HG02938 (cell line): Measurements from ENCODE around the gene ARHGEF38.

ENCODE experiments used
- ATAC-seq: cut with Tn5 transposase; IDR thresholded peaks from one replicate; pipeline ENCODE4 v1.9.1; 2021; ENCODE audit warnings: mild to moderate bottlenecking, moderate library complexity; ENCODE audit not compliant: unreplicated experiment

ARHGEF38 gene

DNA sequence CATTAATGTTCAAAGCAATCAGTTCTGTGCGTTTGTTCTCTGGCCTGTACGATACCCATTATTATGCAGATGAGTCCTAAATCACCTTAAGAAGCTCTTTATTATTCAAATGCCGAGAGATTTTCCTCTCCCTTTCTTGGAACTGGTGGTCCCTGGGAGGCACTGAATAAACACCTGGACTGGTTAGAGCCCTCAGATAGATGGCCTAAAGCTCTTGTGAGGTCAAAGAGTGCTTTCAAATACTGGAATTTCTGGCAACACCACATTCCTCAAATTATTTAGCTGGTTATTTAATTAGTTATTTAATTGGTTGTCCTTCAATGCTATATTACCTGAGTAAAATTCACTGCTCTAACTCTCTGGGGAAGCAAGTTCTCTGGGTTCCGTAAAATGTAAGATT lies 3.0 kb downstream of the ARHGEF38 start:
- ATAC-seq: no peak

DNA sequence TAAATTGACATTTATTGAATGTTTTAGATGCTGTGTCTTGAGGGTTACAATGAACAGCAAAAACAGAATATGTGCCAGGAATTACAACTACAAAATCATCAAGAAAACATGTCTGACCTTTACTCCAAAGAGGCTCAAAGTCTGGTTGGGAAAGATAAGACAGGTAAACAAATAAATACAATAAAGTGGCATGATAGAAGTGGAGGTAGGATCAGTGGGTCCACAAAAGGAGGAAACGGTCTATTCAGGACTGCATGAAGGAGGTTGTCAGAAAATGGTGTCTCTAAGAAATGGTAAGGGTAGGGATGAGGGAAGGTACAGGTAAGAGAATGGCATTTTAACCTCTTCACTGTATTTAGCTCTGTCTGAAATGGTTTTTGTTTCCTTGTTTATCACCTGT lies 3.8 kb downstream of the ARHGEF38 start:
- no peak for ATAC-seq

DNA sequence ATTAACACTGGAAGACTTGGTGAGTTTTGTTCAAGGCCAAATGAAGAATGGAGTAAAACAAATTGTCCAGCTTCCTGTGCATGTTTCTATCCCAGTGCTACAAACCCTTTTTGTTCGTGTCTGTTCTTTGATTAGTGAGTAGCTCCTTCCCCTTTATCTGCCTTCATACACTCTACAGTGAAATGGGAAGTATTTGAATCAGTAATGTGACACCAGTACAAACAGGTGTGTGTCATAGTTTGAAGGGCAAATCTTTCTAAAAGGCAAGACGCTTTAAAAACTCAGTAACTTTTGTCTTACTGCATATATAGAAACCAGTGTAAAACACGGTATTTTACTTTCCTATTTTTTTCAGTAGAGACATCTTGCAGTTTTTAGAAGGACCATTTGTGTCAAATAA lies 5.9 kb downstream of the ARHGEF38 start:
- no peak for ATAC-seq

DNA sequence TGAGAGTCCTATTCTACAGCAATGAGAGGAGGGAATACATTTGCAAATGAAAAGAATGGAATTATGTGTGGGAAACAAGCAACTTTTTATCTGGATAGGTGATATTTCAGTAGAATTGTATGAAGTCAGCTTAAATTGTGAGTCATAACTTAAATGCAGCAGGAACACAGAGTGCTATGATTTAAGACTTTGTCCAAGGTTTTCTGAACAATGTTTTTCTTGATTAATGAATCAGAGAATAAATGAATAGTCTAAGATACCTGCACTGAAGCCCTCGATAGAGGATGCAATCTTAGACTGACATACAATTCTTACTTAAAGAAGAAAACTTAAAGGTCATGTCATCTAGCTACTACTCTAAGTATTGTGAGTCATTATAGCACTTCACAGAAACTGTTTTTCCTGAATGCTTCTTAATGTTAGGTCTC lies 8.0 kb downstream of the ARHGEF38 start:
- no peak for ATAC-seq

DNA sequence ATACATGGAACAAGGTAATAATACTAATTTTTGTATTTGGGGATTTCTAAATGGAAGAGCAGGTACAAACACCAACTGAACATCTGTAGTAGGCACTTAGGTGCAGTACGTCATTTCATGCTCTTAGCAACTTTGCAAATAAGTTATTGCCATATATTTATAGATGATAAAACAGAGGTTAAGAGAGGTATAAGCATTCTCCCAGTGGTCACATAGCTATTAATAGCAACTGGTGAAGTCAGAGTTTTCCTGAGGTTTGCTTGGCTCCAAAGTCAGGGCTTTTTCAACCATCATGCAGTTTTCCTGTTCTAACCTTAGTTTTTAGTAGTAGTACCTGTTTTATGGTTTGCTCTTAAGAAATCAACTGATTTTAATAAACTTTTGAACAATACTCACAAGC lies 10.9 kb downstream of the ARHGEF38 start:
- ATAC-seq: no peak

DNA sequence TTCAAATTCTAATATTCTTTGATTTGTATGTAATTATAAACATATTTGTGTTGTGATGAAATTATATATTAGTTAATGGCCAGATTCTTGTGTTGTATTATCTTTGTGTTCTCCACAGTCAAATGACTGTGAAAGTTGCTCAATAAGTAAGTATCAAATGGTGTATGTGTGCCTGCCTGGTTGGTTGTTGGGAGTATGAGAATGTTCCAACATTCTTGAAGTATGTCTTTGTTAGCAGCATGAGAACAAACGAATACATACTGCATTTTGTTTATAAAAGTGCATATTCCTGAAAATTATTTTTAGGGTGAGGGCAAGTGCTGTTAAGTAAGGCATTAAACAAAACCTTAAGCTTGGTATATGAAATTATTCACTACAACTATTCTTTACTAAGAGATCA lies 16.2 kb downstream of the ARHGEF38 start:
- ATAC-seq: no peak

DNA sequence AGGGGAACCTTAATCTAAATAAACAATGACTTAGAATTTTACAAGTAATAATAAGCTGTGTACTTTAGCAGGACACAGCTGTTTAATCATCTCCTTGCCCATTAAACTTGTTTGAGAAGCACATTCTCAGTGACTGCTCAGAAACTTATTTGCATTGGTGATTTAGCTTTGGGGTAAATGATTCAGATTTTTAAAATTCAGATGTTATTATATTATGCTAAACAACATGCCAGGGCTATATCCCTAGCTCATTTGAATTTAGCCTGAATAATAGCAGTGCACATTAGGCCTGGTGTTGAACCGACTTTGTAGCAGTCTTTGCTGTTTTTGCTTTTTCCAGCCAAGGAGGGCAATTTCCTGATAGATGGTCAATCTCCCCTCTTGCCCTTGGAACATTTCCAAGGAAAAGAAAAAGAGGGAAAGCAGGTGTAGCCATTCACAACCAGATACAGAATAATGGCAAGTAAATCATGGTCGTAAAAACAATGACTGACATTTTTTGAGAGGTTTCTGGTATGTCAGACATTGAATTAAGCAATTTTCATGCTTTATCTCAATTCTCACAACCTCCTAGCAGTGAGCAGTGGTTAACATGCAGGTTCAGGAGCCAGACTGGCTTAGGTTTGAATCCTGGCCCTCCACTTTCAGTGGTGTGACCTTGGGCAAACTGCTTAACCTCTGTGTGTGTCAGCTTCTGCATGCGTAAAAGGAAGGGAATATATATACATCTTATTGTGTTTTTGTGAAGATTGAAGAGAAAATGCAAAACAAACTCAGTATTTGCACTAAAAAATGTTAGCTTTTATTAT lies 16.8 kb downstream of the ARHGEF38 start:
- no peak for ATAC-seq

DNA sequence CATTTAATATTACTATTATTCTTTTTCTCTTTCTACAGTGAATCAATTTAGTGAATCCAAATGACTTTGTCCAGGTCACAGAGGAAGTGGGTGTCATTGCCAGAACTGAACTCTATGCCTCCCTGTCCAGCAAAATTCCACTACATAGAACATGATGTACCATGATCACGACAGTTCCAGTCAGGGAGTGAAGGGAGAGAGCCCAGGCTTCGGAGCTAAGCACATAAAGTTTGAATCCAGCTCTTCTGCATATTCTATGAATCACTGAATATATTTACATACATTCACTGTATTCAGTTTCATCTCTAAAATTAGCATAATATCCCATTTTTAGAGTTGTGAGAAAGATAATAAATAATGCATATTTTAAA lies 17.4 kb downstream of the ARHGEF38 start:
- no peak for ATAC-seq

DNA sequence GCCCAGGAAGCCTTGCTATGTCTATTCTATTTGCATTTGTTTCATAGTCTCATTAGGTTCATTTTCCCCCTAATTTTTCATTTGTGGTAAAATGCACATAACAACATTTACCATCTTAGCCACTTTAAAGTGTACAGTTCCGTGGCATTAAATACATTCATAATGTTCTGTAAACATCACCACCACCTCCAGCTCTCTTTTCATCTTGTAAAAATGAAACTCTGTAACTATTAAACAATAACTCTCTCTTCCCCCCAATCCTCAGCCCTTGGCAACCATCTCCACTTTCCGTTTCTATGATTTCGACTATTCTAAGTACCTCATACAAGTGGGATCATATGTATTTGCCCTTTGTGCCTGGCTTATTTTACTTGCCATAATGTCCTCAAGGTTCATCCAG lies 19.9 kb downstream of the ARHGEF38 start:
- no peak for ATAC-seq

DNA sequence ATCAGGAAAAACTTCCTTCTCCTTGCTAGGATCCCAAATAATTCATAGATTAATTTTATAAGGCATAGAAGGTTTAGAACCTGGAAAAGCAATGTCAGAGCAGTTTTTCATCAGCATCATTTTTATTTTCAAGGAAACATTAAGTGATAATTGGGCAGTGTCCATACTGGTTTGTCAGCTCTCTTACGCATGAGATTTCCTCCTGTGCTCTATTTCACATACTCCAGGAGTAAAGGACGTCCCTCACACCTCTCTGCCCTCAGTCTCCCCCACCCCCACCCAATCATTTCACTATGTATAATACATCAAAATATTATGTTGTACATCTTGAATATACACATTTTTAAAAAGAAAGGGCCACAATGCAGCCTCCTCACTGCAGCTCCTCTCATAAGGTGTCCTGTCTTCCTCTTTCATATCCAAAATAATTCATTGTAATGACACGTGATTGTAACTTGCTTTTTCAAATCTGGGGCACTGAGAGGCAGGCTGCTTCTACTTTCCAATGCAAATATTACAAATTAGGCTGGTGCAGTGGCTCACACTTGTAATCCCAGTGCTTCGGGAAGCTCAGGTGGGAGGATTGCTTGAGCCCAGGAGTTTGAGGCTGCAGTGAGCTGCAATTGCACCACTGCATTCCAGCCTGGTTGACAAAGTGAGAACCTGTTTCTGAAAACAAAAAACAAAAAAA lies 34.4 kb downstream of the ARHGEF38 start:
- no peak for ATAC-seq

DNA sequence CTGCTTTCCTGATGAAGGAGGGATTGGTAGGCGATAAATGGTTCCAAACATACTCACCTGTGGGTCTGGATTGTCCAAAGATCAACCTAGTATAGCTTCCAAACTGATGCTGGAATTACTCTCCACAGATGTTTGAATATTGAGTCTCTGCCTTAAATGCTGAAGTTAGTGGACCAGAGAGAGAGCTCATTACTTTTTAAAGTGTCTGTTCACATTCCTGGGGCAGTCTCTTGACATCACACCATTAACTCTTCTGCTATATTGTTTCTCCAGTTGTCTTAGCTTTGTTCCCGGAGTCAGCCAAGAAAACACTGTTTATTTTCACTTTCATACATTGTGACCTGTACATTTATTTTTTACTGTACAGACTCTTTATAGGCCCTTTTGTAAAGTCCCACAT lies 35.4 kb downstream of the ARHGEF38 start:
- no peak for ATAC-seq

DNA sequence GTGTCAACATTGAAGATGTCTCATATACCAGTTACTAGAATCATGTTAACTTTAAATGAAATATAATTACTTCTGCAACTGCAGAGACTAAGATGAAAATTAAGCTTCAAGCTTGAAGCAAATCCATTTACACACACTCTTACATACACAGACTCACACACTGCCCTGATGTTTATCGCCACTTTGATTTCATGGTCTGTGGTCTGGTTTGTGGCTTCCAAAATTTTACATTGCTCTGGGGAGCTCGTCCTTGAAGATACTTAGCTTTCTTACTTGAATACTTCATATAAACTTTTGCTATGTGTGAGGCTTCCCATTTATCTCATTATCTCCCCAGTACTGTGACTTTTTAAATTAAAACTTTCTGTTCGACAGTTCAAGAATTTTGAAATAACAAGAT lies 35.8 kb downstream of the ARHGEF38 start:
- ATAC-seq: no peak

DNA sequence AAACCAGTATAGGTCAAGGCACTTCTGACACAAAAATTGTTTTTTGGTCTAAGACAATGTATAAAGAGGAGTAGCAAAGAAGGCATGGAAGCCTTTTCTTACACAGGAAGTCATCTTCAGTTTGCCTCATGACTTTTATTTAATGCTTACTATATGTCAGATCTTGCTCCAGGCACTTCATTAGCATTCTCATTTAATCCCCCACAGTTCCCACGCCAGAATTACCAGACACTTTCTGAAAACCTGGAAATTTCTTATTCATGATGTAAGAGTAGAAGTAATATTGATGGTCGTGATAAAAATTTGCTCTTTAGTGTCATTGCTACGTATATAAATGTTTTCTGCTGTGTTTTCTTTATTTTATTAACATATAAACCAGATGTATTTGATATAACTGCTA lies 39.2 kb downstream of the ARHGEF38 start:
- no peak for ATAC-seq

DNA sequence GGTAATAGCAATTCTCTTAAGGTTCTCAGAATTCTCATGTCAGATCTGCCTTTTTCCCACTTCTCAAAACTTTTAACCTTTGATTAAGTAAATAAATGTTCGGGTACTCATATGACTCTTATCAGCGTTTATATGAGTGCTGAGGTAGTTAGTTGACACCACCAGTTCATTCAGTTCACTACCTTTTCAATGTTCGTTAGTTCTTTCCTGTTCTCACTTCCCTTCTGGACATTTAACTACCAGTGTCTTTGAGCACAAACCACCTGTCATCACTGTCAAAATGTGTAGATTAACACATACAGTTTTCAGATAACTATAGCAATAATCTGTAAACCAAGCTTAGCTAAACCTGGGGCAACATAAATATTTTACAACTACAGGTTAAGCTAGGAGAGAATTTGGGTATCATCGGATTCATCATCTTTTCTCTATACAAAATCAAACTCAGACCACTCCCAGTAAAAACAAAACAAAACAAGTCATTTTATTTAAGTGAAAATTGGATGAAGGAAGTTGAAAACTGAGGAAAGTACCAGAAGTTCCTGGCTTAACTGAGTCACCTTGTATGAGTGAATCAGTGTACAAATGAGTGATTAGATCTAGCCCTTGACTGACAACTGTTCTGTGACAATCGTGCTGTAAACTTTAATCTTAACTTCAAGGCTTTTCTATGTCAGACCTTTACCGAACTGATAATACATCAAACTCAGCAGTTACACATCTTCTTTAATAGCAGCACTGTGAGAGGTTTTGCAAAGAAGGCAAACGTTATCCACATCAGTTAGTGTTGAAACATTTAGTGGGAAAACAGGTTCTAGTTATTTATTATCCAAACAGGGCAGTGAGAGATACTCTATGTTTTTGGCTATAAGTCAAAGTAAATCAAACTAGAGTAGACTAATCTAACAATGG lies 41.9 kb downstream of the ARHGEF38 start:
- ATAC-seq: peak; percentile 91

DNA sequence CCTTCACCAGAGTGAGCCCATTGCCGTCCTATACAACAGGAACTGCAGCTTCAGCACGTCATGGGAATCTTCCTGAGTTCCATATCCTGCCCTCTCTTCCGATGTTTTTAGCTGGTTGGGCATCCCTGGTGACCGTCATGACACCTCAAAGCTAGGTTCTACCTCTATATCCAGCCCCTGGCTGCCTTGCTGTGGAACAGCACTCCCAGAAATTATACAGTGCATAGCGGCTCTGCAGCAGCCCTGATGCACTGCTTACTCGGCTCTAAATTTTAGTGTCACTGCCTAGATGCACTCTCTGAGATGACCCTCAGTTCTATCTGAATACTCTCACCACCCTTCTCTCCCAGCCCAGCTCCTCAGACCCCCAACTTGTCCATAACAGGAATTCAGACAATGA lies 44.3 kb downstream of the ARHGEF38 start:
- ATAC-seq: no peak

DNA sequence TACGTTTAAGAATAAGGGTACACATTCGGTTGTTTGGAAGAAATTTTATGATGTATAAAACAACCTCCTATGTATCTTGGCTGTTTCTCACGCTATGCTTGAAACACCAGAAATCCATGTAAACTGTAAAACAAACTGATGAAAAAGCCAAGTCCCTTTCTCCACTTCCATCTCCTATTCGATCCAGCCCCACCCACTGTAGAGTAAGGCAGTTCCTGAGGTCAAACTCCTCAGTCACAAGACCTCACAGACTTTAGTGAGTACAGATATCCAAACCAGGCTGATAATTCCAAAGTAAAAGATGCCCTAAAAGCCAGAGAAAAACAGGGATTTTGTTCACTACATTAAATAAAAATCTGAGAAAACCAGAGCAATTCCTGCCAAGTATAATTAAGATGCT lies 45.6 kb downstream of the ARHGEF38 start:
- no peak for ATAC-seq

DNA sequence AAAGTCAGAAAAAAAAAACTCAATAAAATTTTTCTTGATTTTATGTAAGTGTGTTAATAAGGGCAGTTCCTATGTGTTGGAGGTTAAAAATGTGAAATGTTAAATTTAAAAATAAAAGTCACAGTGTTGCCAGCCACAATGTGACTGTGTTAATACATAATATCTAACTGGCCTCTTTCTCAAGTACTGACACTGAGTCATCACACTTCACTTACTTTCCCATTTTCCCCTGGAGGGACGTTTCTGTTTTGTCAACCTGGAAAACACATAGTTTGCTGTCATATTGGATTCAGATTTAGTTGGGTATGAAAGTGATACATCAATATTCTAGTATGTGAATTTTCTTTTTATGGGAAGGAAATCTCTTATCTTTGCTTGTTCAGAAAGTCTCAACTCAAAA lies 46.4 kb downstream of the ARHGEF38 start:
- no peak for ATAC-seq

DNA sequence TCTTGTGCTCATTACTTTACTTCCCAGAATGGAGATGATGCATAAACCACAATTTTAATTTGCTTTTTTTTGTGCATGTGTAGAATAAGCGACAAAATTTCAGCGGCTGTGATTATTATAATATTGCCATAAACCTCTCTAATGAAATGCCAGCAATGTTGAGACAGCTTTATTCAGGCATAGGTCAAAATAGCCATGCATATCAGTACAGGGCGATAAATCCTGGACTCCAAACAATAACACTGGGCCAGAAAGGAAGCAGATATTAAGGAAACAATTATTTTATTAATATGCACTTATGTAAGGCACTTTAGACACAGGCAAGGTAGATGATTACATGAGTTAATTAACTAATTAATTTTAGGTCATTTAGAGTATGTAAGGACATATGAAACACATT lies 47.1 kb downstream of the ARHGEF38 start:
- no peak for ATAC-seq

DNA sequence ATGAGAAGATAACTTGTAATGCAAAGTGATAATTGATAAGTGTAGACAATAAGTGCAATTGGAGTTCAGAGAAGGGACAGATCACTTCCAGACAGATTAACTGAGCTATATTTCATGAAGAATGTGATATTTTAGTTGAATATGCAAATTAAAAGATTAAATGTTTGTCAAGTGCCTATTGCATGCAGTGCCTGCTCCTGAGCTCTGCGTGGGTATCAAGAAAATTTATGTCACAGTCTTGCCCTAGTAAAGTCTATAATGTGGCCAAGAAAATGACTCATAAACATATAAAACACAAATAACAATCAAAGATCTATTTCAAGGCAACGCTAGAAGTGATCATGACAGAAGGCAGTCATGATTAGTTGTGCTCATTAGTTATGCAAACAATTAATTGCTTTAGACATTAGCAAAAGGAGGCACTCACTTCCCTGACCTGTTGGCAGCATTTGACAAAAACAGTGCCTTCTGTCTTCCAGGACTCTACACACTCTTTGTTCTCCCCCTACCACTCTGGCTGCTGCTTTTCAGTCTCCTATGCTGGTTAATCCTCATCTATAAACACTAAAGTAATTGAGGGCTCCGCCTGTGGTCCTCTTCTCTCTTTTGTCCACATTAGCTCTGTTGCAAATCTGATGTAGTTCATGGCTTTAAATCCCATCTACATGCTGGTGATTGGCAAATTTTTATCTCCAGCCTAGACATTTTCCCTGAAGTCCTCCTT lies 47.7 kb downstream of the ARHGEF38 start:
- ATAC-seq: no peak

DNA sequence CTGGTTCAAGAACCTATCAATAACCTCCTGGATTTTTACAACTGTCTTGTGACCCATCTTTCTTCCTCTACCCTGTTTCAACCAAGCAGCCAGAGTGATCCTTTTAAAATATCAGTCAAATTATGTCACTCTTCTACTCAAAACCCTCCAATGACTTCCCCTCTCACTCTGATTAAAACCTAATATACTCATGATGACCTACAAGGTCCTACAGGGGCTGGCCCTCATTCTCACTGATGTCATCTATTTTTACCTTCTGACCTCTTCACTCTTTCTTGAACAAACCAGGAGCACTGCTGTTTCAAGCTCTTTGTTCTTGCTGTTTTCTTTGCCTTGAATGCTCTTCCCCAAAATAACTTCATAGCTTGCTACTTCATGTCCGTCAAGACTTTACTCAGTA lies 48.5 kb downstream of the ARHGEF38 start:
- no peak for ATAC-seq

DNA sequence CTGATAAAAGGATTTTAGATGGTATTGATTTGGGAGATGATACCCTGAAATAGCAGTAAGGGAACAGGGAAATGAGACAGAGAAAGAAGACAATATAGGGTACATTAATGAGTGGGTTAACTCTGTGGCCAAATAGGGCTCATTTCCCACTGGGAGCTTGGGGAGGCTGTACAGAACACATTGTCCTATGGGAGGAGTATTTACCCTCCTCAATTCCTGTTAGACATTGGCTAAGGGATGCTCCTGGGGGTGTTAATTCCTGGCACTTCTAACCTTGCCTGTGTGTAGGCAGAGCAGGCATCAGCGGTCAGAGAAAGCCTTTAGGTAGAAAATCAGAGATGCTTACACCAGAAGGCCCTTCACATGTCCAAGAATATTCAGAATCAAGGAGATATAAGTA lies 49.0 kb downstream of the ARHGEF38 start:
- ATAC-seq: no peak
